Measurements from ENCODE around the gene DTX3. TPM values are rescaled to one million over a fixed set of nuclear protein-coding genes. Genes with fewer than 3 reads are reported as not detected.

Gene DTX3
- total and polyA plus RNA-seq, 2 of the 13 experiments (the other 11 are each of a cell fraction or from before 2014, with no cell fraction given) = 9.0 to 27.2 TPM

DNA sequence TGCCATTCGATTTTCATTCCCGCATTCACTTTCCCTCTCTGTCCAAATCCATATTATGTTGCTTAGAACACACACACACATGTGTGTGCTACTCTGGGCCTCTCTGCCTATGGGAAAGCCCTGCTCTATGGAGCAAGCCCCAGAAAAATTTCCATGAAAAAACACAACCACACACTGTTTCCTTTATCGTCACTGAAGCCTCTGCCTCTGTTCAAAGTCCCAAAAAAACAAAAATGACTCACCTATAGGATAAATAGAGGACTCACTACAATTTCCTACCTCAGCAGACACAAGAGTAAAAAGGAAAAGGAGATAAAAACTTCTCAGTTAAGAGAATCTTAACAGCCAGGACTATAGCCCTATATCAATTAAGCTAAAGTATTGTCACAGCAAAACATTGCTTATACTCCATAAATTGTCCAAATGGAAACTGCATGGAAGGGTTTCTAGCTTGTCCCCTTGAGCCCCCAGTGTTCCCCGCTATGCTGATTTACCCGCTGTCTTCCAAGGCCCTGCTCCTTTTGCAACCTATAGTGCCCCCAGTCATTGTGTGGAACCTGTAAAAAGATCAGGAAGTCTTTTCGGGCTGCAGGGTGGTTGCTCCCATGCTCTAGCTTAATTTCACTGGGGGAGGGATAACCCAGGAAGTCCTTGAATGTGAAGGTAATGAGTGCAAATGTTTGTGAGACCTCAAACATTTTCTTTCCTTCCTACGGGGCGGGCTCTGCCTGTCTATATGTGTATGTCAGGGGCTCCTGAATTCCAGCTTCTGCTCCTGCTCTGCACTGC lies 24.8 kb upstream of the DTX3 start (continued):
- TF ChIP-seq ZFP41 (CRISPR knock-in tag; IDR thresholded peaks at IDR 0.05; ENCODE audit: borderline replicate concordance) (no peak), ZNF563 (CRISPR knock-in tag; IDR thresholded peaks at IDR 0.05) (no peak), RFX5 (IDR thresholded peaks at IDR 0.05; ENCODE audit: low read depth, low read length) (no peak), ZFP36L2 (CRISPR knock-in tag; IDR thresholded peaks at IDR 0.05) (no peak), MTA3 (CRISPR knock-in tag; IDR thresholded peaks at IDR 0.05) (no peak), FOXM1 (CRISPR knock-in tag; IDR thresholded peaks at IDR 0.05) (no peak), ZNF652 (CRISPR knock-in tag; IDR thresholded peaks at IDR 0.05; ENCODE audit: borderline replicate concordance, low read depth) (no peak), ZIK1 (CRISPR knock-in tag; IDR thresholded peaks at IDR 0.05; ENCODE audit: borderline replicate concordance, low read depth) (no peak), POLR2A (IDR thresholded peaks at IDR 0.05; ENCODE audit: insufficient read depth in 1 of 2, low read depth in 2 of 2, low read length in 2 of 2) (peak in 1 of 2 experiments; percentile 47; a peak in 3 of 4 replicates), ZNF260 (CRISPR knock-in tag; IDR thresholded peaks at IDR 0.05; ENCODE audit: borderline replicate concordance, low read depth) (no peak), FOXK2 (IDR thresholded peaks at IDR 0.05) (peak; percentile 64; the same call in 1 of the 2 replicates), MLLT10 (CRISPR knock-in tag; IDR thresholded peaks at IDR 0.05) (no peak), KAT7 (CRISPR knock-in tag; IDR thresholded peaks at IDR 0.05; ENCODE audit: borderline replicate concordance) (no peak), ZFP37 (CRISPR knock-in tag; IDR thresholded peaks at IDR 0.05; ENCODE audit: borderline replicate concordance) (no peak), NFRKB (IDR thresholded peaks at IDR 0.05) (no peak)

DNA sequence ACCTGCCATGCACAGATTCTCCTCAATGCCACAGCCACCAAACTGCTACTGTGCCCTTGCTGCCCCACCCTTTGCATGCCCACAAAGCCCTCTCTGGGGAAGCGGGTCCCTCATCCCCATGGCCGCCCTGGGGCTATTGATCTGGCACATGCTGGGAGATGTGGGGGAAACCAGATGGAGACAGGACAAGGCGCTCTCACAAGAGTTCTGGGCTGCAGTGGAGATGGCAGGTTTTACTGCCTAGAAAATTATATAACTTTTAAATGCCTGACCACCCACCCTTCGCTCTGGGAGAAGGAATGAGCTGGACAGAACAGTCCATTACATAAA lies 24.2 kb upstream of the DTX3 start:
- DNase-seq (ENCODE audit: low spot score) = no peak
- no peaks in the 10 kb centered on the region for H3K27me3 ChIP-seq (ENCODE audit: control insufficient read depth in 1 of 2, insufficient read depth in 2 of 2, low read length in 2 of 2)
- H4K20me1 ChIP-seq (ENCODE audit: insufficient read depth, low read length) = no peaks in the 10 kb centered on the region
- H3K4me3 ChIP-seq (replicated peaks in 1 of 3; ENCODE audit: insufficient read depth in 1 of 3, low read depth in 2 of 3, low read length in 3 of 3) = peak overlapping the region in 2 of 3 experiments; percentile 10 to 60; a peak in 4 of 6 replicates
- H3K79me2 ChIP-seq (ENCODE audit: insufficient read depth, low read length) = peaks cover 10% of the 10 kb centered on the region
- WGBS (ENCODE audit: low lambda C conversion rate) = 76% methylated on average over 4 of the region's 4 CpGs
- peak overlapping the region; percentile 78 for H3K9ac ChIP-seq (ENCODE audit: insufficient read depth, low read depth, low read length)
- peak overlapping the region; percentile 87 for H3K4me2 ChIP-seq (ENCODE audit: low read depth, low read length)
- in situ Hi-C loops (cut with HindIII; ENCODE audit: extremely low pct_ligation_motif_present, low pct_unique_long_range_greater_than_20kb) = loop anchor here (5.0 kb wide), 1 partner anchor 42 kb away; no protein-coding TSS in a partner anchor
- POLR2A ChIA-PET = interaction anchor here (0.7 to 4.1 kb wide), 13 partner anchors 11 to 164 kb away, joined by 3 to 35 read pairs (median 4); partner anchors contain the start of genes ARHGEF25, DCTN2, DDIT3 and INHBE
- no peak overlapping the region for H2AFZ ChIP-seq (ENCODE audit: low read length)
- H3K36me3 ChIP-seq (replicated peaks in 1 of 2; ENCODE audit: control insufficient read depth in 1 of 2, insufficient read depth in 2 of 2, low read length in 2 of 2) = peaks cover 3 to 25% of the 10 kb centered on the region in 2 experiments
- H3K27ac ChIP-seq (ENCODE audit: extremely low read length, insufficient read depth, low read length) = peak overlapping the region; percentile 99
- intact Hi-C loops (cut with micrococcal nuclease; ENCODE audit: unreplicated experiment) = loop anchor here (5.0 kb wide), 1 partner anchor 157 kb away; the partner anchor contains the start of gene AGAP2
- no TSS peak for BruUV-seq (replicated peaks)
- no peaks in the 10 kb centered on the region for H3K9me3 ChIP-seq (ENCODE audit: low read length)
- peaks cover 71% of the 10 kb centered on the region for H3K4me1 ChIP-seq (ENCODE audit: insufficient read depth, low read length)
- ATAC-seq = no peak
- no peak for FAIRE-seq
- CTCF ChIA-PET (ENCODE audit: low intra/inter-chr PET ratio, low total read pairs) = interaction anchor here (1.4 kb wide), 1 partner anchor 41 kb away, joined by 4 read pairs; no protein-coding TSS in a partner anchor
- TF ChIP-seq ZNF883 (CRISPR knock-in tag; IDR thresholded peaks at IDR 0.05; ENCODE audit: not compliant biosample characterization) = peak; percentile 21
- TF ChIP-seq ZSCAN21 (CRISPR knock-in tag; IDR thresholded peaks at IDR 0.05; ENCODE audit: borderline replicate concordance) = 0 out of 2 replicates have a peak, but pooled peaks have one; percentile 50
- TF ChIP-seq, protein P1, sequence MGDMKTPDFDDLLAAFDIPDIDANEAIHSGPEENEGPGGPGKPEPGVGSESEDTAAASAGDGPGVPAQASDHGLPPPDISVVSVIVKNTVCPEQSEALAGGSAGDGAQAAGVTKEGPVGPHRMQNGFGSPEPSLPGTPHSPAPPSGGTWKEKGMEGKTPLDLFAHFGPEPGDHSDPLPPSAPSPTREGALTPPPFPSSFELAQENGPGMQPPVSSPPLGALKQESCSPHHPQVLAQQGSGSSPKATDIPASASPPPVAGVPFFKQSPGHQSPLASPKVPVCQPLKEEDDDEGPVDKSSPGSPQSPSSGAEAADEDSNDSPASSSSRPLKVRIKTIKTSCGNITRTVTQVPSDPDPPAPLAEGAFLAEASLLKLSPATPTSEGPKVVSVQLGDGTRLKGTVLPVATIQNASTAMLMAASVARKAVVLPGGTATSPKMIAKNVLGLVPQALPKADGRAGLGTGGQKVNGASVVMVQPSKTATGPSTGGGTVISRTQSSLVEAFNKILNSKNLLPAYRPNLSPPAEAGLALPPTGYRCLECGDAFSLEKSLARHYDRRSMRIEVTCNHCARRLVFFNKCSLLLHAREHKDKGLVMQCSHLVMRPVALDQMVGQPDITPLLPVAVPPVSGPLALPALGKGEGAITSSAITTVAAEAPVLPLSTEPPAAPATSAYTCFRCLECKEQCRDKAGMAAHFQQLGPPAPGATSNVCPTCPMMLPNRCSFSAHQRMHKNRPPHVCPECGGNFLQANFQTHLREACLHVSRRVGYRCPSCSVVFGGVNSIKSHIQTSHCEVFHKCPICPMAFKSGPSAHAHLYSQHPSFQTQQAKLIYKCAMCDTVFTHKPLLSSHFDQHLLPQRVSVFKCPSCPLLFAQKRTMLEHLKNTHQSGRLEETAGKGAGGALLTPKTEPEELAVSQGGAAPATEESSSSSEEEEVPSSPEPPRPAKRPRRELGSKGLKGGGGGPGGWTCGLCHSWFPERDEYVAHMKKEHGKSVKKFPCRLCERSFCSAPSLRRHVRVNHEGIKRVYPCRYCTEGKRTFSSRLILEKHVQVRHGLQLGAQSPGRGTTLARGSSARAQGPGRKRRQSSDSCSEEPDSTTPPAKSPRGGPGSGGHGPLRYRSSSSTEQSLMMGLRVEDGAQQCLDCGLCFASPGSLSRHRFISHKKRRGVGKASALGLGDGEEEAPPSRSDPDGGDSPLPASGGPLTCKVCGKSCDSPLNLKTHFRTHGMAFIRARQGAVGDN (CRISPR knock-in tag; IDR thresholded peaks at IDR 0.05) = peak; percentile 88
- no peak for TF ChIP-seq PHF5A (CRISPR knock-in tag; IDR thresholded peaks at IDR 0.05; ENCODE audit: low read depth, unreplicated experiment)
- TF ChIP-seq ZIK1 (CRISPR knock-in tag; IDR thresholded peaks at IDR 0.05; ENCODE audit: borderline replicate concordance, low read depth) = 0 out of 2 replicates have a peak, but pooled peaks have one; percentile 25
- 0 out of 2 replicates have a peak, but pooled peaks have one; percentile 48 for TF ChIP-seq ZFP36L1 (CRISPR knock-in tag; IDR thresholded peaks at IDR 0.05)
- TF ChIP-seq, protein P2, sequence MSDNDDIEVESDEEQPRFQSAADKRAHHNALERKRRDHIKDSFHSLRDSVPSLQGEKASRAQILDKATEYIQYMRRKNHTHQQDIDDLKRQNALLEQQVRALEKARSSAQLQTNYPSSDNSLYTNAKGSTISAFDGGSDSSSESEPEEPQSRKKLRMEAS (IDR thresholded peaks at IDR 0.05) = peak; percentile 30; the same call in 1 of the 2 replicates

All from HepG2 (cell line).